OCI-LY7 (cell line): ENCODE measurements around the gene CNOT4. TPM values are rescaled to one million over a fixed set of nuclear protein-coding genes. Genes with fewer than 3 reads are reported as not detected.

Experiments used
- BruUV-seq: library from RNA; stranded (reverse); fragments of 400-500 nt; replicated peaks from 2 replicates; lab custom pipeline; 2021; lab: Mats Ljungman, UMichigan
- CTCF ChIA-PET: fragments of 300-600 bp; sonication (Branson Sonifier 250); formaldehyde crosslinking; loops from one replicate; lab custom pipeline; 2022; ENCODE audit warnings: antibody characterized with exemption; ENCODE audit not compliant: unreplicated experiment; lab: Charles Lee
- POLR2A ChIA-PET: fragments of 300-600 bp; sonication (Branson Sonifier 250); formaldehyde crosslinking; loops from one replicate; lab custom pipeline; 2022; ENCODE audit warnings: antibody characterized with exemption; lab: Charles Lee
- DNase-seq: peaks from one replicate; pipeline ENCODE4 v3.0.0-alpha.2; 2015; ENCODE audit warnings: low spot score
- H2AFZ ChIP-seq: fragments of 200-600 bp; sonication (generic), shearing (Covaris generic); 2 replicates; pipeline ENCODE4 v1.6.1; 2014; ENCODE audit warnings: mild to moderate bottlenecking, antibody characterized with exemption, low read length, moderate library complexity
- H3K27ac ChIP-seq: fragments of 200-600 bp; sonication (generic); 2 replicates; pipeline ENCODE4 v1.5.1; 2014; ENCODE audit warnings: mixed run types, low read depth, mild to moderate bottlenecking, moderate library complexity, low read length, inconsistent platforms; ENCODE audit not compliant: poor library complexity, severe bottlenecking
- H3K36me3 ChIP-seq: fragments of 200-600 bp; sonication (generic); 2 replicates; pipeline ENCODE4 v1.6.1; 2014; ENCODE audit warnings: mild to moderate bottlenecking, antibody characterized with exemption, low read length, moderate library complexity, mixed read lengths; ENCODE audit not compliant: insufficient read depth
- H3K4me1 ChIP-seq: fragments of 200-600 bp; sonication (generic); 2 replicates; pipeline ENCODE4 v1.5.1; 2014; ENCODE audit warnings: mild to moderate bottlenecking, low read length; ENCODE audit not compliant: insufficient read depth, poor library complexity, severe bottlenecking
- H3K4me2 ChIP-seq: fragments of 200-600 bp; sonication (generic); 2 replicates; pipeline ENCODE4 v1.6.1; 2014; ENCODE audit warnings: mild to moderate bottlenecking, low read length
- H3K4me3 ChIP-seq: fragments of 200-600 bp; sonication (generic); 2 replicates; pipeline ENCODE4 v1.5.1; 2014; ENCODE audit warnings: mild to moderate bottlenecking, low read depth, low read length; ENCODE audit not compliant: poor library complexity, severe bottlenecking
- H3K79me2 ChIP-seq: fragments of 200-600 bp; sonication (generic); 2 replicates; pipeline ENCODE4 v1.6.1; 2016; ENCODE audit warnings: low read depth, mild to moderate bottlenecking, low read length, moderate library complexity, mixed read lengths; ENCODE audit not compliant: insufficient read depth
- H3K9me2 ChIP-seq: fragments of 200-600 bp; sonication (generic); 2 replicates; pipeline ENCODE4 v1.6.1; 2016; ENCODE audit warnings: mild to moderate bottlenecking, low read length, mixed read lengths; ENCODE audit not compliant: insufficient read depth
- H3K9me3 ChIP-seq: fragments of 200-600 bp; sonication (generic); 2 replicates; pipeline ENCODE4 v1.6.1; 2014; ENCODE audit warnings: mild to moderate bottlenecking, mixed run types, low read length, mixed read lengths
- H4K20me1 ChIP-seq: fragments of 200-600 bp; sonication (generic); 2 replicates; pipeline ENCODE4 v1.6.1; 2014; ENCODE audit warnings: mild to moderate bottlenecking, antibody characterized with exemption, low read length, moderate library complexity, mixed read lengths; ENCODE audit not compliant: insufficient read depth
- CTCF ChIP-seq: fragments of 200-600 bp; sonication (generic); conservative IDR thresholded peaks from 2 replicates; pipeline ENCODE4 v1.5.1; 2014; ENCODE audit warnings: mild to moderate bottlenecking, antibody characterized with exemption, low read length, moderate library complexity, mixed read lengths
- EZH2phosphoT487 ChIP-seq: fragments of 200-600 bp; sonication (generic); IDR thresholded peaks from 2 replicates; pipeline ENCODE4 v1.6.1; 2018; ENCODE audit warnings: low read depth, borderline replicate concordance, mild to moderate bottlenecking, mixed run types, antibody characterized with exemption, low read length, moderate library complexity, mixed read lengths
- intact Hi-C: fragments of 100-400 bp; cut with micrococcal nuclease; formaldehyde crosslinking; loops from one replicate; pipeline ENCODE4 v1.10.0; 2022; ENCODE audit not compliant: unreplicated experiment
- total RNA-seq, 2 experiments: library from RNA; depleted of rRNA in 1 of 2; stranded (reverse); fragments of >200 nt in 1 of 2; shearing (Covaris generic) in 1 of 2; gene quantifications; 2 replicates each; pipeline ENCODE4 v1.2.3, GENCODE V29; 2014 to 2022

Gene CNOT4
- total RNA-seq, 2 experiments from 2014 or later: 18.7 to 21.9 TPM

- Histone ChIP-seq H3K9me3 (no peaks in the 10 kb centered on the region), H3K4me3 (no peak overlapping the region), H3K4me2 (no peak overlapping the region), H2AFZ (no peak overlapping the region), H4K20me1 (no peaks in the 10 kb centered on the region), H3K4me1 (no peaks in the 10 kb centered on the region), H3K79me2 (no peaks in the 10 kb centered on the region), H3K9me2 (no peaks in the 10 kb centered on the region), H3K27ac (no peak overlapping the region), H3K36me3 (no peaks in the 10 kb centered on the region)
- no peak for DNase-seq
- BruUV-seq: no TSS peak
- POLR2A ChIA-PET: interaction anchor here (0.6 kb wide), 1 partner anchor 250 kb away, joined by 5 read pairs; no protein-coding TSS in a partner anchor
- CTCF ChIA-PET: no interaction called here
- no peak for TF ChIP-seq EZH2phosphoT487
- no peak for TF ChIP-seq CTCF
- intact Hi-C loops: no loop called here
These were observed 139.2 kb downstream of the CNOT4 start for GRCh38 chr7:135370656-135371055.

- no peaks in the 10 kb centered on the region for H3K79me2 ChIP-seq
- TF ChIP-seq EZH2phosphoT487 (no peak), CTCF (no peak)
- intact Hi-C loops: no loop called here
- no TSS peak for BruUV-seq
- no peaks in the 10 kb centered on the region for H3K36me3 ChIP-seq
- no peaks in the 10 kb centered on the region for H4K20me1 ChIP-seq
- POLR2A ChIA-PET: no interaction called here
- H3K9me2 ChIP-seq: no peaks in the 10 kb centered on the region
- H3K27ac ChIP-seq: no peak overlapping the region
- no peak overlapping the region for H2AFZ ChIP-seq
- no peak for DNase-seq
- CTCF ChIA-PET: no interaction called here
- H3K4me1 ChIP-seq: no peaks in the 10 kb centered on the region
- no peak overlapping the region for H3K4me2 ChIP-seq
- no peaks in the 10 kb centered on the region for H3K9me3 ChIP-seq
- H3K4me3 ChIP-seq: no peak overlapping the region
These were observed 140.5 kb downstream of the CNOT4 start for GRCh38 chr7:135369405-135369804.

DNA sequence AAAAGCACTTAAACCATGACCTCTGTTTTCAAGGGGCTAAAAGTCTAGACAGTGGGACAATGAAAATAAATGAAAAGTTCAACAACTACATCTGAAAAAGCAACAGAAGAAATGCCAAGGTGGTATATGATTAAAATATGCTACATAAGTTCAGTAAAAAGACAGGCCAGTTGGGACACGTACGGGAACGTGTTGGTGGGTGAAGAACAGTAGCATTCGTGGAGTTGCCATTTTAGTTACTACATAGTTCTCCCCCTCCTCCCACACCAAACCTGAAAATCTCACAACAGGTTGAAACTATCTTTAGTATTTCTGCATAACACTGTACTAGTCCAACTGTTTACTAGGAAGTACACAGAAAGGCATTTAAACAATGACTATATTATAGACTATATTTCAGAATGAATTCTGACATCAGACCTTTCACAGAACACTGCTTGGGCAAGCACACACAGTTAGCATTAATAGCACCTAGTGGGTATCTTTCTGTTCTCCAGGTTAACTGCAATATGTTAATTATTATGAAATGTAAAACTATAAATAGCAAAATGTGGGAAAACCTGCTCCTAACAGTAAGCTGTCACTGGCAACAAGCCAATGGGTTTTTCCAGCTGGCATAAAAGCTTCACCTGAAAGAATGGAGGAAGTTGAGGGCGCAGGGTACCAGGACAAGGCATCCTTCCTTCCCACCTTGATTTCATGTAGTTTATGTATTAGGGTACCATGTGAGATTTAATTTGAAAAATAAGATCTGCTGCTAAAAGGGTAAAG lies 141.3 kb downstream of the CNOT4 start:
- no peaks in the 10 kb centered on the region for H3K9me3 ChIP-seq
- no peak overlapping the region for H3K27ac ChIP-seq
- no peak overlapping the region for H2AFZ ChIP-seq
- POLR2A ChIA-PET: no interaction called here
- peaks cover 1% of the 10 kb centered on the region; the same call in 1 of the 2 replicates for H3K36me3 ChIP-seq
- no peaks in the 10 kb centered on the region for H3K4me1 ChIP-seq
- TF ChIP-seq EZH2phosphoT487 (no peak), CTCF (no peak)
- no peaks in the 10 kb centered on the region for H3K9me2 ChIP-seq
- no peak overlapping the region for H3K4me3 ChIP-seq
- CTCF ChIA-PET: no interaction called here
- no peaks in the 10 kb centered on the region for H4K20me1 ChIP-seq
- H3K4me2 ChIP-seq: no peak overlapping the region
- intact Hi-C loops: no loop called here
- no peak for DNase-seq
- BruUV-seq: no TSS peak
- no peaks in the 10 kb centered on the region for H3K79me2 ChIP-seq
